Esophagus (tissue), 2 donors: Measurements from ENCODE around the gene PTPRC. TPM values are rescaled to one million over a fixed set of nuclear protein-coding genes. Genes with fewer than 3 reads are reported as not detected.

Experiments used
- H3K27ac ChIP-seq, 2 donors: one replicate each; pipeline ENCODE4 v1.5.1; 2013; ENCODE audit warnings: low read depth in 2 of 2, mild to moderate bottlenecking in 2 of 2, inconsistent platforms in 1 of 2, low read length in 1 of 2, moderate library complexity in 1 of 2
- H3K27me3 ChIP-seq, 2 donors: one replicate each; pipeline ENCODE4 v1.6.1; 2013; ENCODE audit warnings: low read length in 2 of 2, control low read depth in 1 of 2, mild to moderate bottlenecking in 1 of 2; ENCODE audit not compliant: insufficient read depth in 2 of 2, control insufficient read depth in 1 of 2
- H3K36me3 ChIP-seq, 2 donors: one replicate each; pipeline ENCODE4 v1.6.1; 2013; ENCODE audit warnings: low read length in 1 of 2; ENCODE audit not compliant: control insufficient read depth in 2 of 2, insufficient read depth in 2 of 2
- H3K4me1 ChIP-seq, 2 donors: one replicate each; pipeline ENCODE4 v1.6.1; 2013; ENCODE audit warnings: low read length in 1 of 2; ENCODE audit not compliant: control insufficient read depth in 2 of 2, insufficient read depth in 2 of 2
- H3K4me3 ChIP-seq, 2 donors: one replicate each; pipeline ENCODE4 v1.5.1; 2013; ENCODE audit warnings: low read length in 2 of 2, mild to moderate bottlenecking in 2 of 2, low read depth in 1 of 2, moderate library complexity in 1 of 2
- H3K9me3 ChIP-seq, 2 donors: one replicate each; pipeline ENCODE4 v1.6.1; 2013; ENCODE audit warnings: mild to moderate bottlenecking in 2 of 2, low read depth in 1 of 2, low read length in 1 of 2, moderate library complexity in 1 of 2; ENCODE audit not compliant: control insufficient read depth in 2 of 2, insufficient read depth in 1 of 2
- WGBS, 2 donors: extraction: QIAGEN DNeasy Blood & Tissue Kit; methylation state at CpG; one replicate each; pipeline ENCODE4 v1.1.7; 2013; 5-methylcytosine and 5-hydroxymethylcytosine counted together
- polyA plus RNA-seq, 2 donors: library from polyadenylated mRNA; stranded (reverse); fragments of 200-250 nt; gene quantifications; one replicate each; pipeline ENCODE4 v1.2.3, GENCODE V29; 2013
- donor health status: healthy with polysubstance abuse.
- donor health status: Bipolar disorder and iron deficiency.

The PTPRC gene
- polyA plus RNA-seq, 2 donors: 1.2 to 3.0 TPM

DNA sequence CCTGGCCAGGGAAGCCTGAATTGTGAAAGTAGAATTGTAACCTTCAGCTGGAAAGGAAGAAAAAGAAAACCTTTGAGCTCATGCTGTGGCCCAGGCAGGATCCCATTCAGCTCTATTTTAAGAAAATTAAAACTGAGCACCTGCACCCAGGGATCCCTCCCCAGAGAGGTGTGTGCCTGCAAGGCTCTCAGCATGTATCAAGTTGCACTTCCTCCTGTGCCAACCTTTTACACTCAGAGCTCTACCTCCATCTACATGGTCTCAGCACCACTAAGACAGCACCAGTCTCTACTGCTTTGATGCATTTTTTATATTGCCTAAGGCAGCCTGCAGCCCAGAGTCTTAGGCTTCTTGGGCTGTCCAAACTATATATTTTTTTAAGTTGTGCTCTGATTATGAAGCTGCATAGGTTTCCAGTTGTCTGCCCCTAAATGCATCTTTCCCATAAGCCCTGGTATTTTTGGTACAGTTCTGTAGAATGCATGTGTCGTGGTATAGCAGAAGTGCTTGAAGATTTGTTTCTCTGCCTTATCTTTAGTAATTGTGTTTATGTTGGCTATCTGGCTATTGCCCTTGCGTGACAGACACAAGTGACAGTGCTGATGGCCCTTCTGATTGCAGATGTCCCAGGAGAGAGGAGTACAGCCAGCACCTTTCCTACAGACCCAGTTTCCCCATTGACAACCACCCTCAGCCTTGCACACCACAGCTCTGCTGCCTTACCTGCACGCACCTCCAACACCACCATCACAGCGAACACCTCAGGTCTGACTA lies 63.1 kb downstream of the PTPRC start:
- WGBS, 2 donors: 79 to 93% methylated on average over 4 of the region's 4 CpGs
- no peak overlapping the region for H3K27ac ChIP-seq
- H3K4me1 ChIP-seq: no peaks in the 10 kb centered on the region
- no peak overlapping the region for H3K4me3 ChIP-seq
- H3K36me3 ChIP-seq: no peaks in the 10 kb centered on the region
- no peaks in the 10 kb centered on the region for H3K27me3 ChIP-seq
- no peaks in the 10 kb centered on the region for H3K9me3 ChIP-seq

GRCh38 chr1:198708761-198709525 lies 70.1 kb downstream of the PTPRC start:
- WGBS, 2 donors: 84 to 94% methylated on average over 5 of the region's 5 CpGs
- Histone ChIP-seq H3K4me3 (no peak overlapping the region), H3K9me3 (no peaks in the 10 kb centered on the region), H3K27me3 (no peaks in the 10 kb centered on the region), H3K27ac (no peak overlapping the region), H3K36me3 (no peaks in the 10 kb centered on the region), H3K4me1 (no peaks in the 10 kb centered on the region)

DNA sequence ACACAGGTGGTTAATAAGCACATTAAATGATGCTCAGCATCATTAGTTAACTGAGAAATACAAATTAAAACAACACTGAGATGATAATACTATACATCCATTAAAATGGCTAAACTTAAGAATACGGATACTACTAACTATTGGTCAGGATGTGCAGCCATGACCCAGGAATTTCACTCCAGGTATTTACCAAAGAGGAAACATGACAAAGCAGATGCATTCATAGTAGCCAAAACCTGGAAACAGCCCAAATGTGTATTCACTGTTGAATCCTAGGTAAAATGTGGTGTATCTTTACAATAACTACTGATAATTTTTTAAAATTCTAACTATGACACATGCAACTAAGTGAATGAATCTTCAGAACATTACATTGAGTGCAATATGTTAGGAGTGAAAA lies 73.0 kb downstream of the PTPRC start:
- H3K4me3 ChIP-seq: no peak overlapping the region
- H3K36me3 ChIP-seq: no peaks in the 10 kb centered on the region
- no peaks in the 10 kb centered on the region for H3K9me3 ChIP-seq
- no peak overlapping the region for H3K27ac ChIP-seq
- H3K4me1 ChIP-seq: no peaks in the 10 kb centered on the region
- no peaks in the 10 kb centered on the region for H3K27me3 ChIP-seq
- 80 to 86% methylated on average over 1 of the region's 1 CpG for WGBS, 2 donors

- Histone ChIP-seq H3K27me3 (no peaks in the 10 kb centered on the region), H3K4me1 (no peaks in the 10 kb centered on the region), H3K9me3 (no peaks in the 10 kb centered on the region), H3K4me3 (no peak overlapping the region), H3K27ac (no peak overlapping the region), H3K36me3 (no peaks in the 10 kb centered on the region)
Observed at GRCh38 chr1:198713081-198713480, 74.2 kb downstream of the PTPRC start.

DNA sequence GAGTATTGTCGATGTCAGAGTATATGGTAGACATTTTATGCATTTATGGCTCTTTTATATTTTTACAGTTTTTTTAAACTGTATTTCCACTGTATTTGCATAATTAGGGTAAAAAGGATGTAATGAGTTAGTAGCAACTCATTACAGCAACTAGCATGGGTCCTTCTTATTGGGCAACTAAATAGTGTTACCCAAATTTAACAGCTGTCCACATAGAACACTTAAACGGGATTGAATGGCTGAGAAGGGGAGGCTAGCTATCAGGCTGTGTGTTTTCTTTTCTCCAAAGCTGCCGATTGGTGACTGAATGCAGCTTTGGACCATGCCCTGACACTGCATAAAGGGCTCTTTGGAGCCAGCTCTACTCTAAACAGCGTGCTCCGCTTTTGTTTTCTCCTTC lies 75.4 kb downstream of the PTPRC start:
- Histone ChIP-seq H3K27me3 (no peaks in the 10 kb centered on the region), H3K4me3 (no peak overlapping the region), H3K9me3 (no peaks in the 10 kb centered on the region), H3K36me3 (no peaks in the 10 kb centered on the region), H3K27ac (no peak overlapping the region), H3K4me1 (no peaks in the 10 kb centered on the region)
- 65% methylated on average over 5 of the region's 5 CpGs for WGBS, 2 donors

DNA sequence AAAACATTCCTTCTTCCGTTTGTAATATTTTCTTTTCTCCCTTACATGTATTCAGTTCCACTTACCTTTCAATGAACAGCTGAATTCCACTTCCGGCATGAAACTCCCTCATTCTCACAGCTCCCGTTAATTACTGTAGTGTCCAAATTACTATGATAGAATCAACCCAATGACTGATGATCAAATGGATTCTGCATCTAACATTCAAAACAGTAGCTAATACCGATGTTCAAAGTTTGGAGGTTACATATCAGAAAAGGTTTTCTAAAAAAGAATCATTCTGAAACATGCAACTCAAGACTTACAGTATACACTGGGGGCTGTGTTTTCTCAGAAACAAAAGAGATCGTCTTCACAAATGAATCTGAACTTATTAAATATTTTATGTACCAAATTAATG lies 77.2 kb downstream of the PTPRC start:
- no peaks in the 10 kb centered on the region for H3K36me3 ChIP-seq
- H3K4me1 ChIP-seq: no peaks in the 10 kb centered on the region
- H3K9me3 ChIP-seq: no peaks in the 10 kb centered on the region
- no peak overlapping the region for H3K4me3 ChIP-seq
- no peak overlapping the region for H3K27ac ChIP-seq
- H3K27me3 ChIP-seq: no peaks in the 10 kb centered on the region
- WGBS, 2 donors: 81 to 83% methylated on average over 5 of the region's 5 CpGs

- no peaks in the 10 kb centered on the region for H3K9me3 ChIP-seq
- H3K27ac ChIP-seq: no peak overlapping the region
- no peaks in the 10 kb centered on the region for H3K27me3 ChIP-seq
- no peak overlapping the region for H3K4me3 ChIP-seq
- WGBS, 2 donors: 74 to 85% methylated on average over 1 of the region's 1 CpG
- H3K36me3 ChIP-seq: no peaks in the 10 kb centered on the region
- no peaks in the 10 kb centered on the region for H3K4me1 ChIP-seq
Observed at GRCh38 chr1:198717510-198717909, 78.7 kb downstream of the PTPRC start.

GRCh38 chr1:198723127-198723526 lies 84.3 kb downstream of the PTPRC start:
- H3K27me3 ChIP-seq: no peaks in the 10 kb centered on the region
- H3K27ac ChIP-seq: no peak overlapping the region
- no peaks in the 10 kb centered on the region for H3K36me3 ChIP-seq
- H3K4me1 ChIP-seq: no peaks in the 10 kb centered on the region
- no peaks in the 10 kb centered on the region for H3K9me3 ChIP-seq
- no peak overlapping the region for H3K4me3 ChIP-seq

- H3K36me3 ChIP-seq: no peaks in the 10 kb centered on the region
- no peaks in the 10 kb centered on the region for H3K27me3 ChIP-seq
- no peaks in the 10 kb centered on the region for H3K4me1 ChIP-seq
- no peak overlapping the region for H3K4me3 ChIP-seq
- H3K9me3 ChIP-seq: no peaks in the 10 kb centered on the region
- H3K27ac ChIP-seq: no peak overlapping the region
Observed at GRCh38 chr1:198725090-198725489, 86.2 kb downstream of the PTPRC start.

DNA sequence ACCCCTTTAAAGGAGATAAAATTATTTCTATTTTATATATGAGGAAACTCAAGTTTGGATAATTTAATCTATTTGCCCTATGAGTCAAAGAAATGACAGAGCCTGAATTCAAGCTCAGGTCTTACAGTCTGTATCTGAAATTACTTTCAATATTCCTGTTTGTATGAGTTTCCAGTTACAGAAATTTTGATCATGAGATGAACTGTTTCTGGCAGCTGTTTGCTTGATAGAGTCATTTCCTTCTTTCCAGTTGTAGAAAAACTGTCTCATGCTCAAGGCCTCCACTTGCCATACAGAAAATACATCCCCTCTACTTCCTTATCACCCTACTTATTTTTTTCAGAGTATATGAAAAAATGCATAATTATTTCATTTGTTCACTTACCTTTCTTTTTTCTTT lies 87.6 kb downstream of the PTPRC start:
- H3K4me1 ChIP-seq: no peaks in the 10 kb centered on the region
- H3K27ac ChIP-seq: no peak overlapping the region
- H3K4me3 ChIP-seq: no peak overlapping the region
- H3K27me3 ChIP-seq: no peaks in the 10 kb centered on the region
- H3K9me3 ChIP-seq: no peaks in the 10 kb centered on the region
- no peaks in the 10 kb centered on the region for H3K36me3 ChIP-seq
